ENCODE measurements around the gene BLVRB. TPM values are rescaled to one million over a fixed set of nuclear protein-coding genes. Genes with fewer than 3 reads are reported as not detected.
"Not testable (repeated sequence)": the region's sequence is repeated elsewhere in the genome, so short reads cannot be mapped to it uniquely, and the experiment has no call there.

The BLVRB gene
- total RNA-seq, 1 donor from 2014 or later = 57.4 TPM

DNA sequence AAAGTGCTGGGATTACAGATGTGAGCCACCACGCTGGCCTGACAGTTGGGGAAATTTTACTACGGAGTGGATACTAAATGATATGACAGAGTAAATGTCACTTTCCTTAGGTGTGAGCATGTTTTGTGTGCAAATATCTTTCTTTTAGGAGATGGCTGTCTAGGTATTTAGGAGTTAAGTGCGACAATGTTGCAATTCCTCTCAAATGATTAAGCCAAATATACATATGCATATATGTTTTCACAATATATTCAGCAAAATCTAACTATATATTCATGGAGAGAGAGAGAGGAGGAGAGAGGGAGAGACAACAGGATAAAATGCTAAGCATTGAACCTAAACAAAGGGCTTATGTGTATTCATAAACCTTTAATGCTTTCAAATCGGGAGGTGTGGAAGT, 16.0 kb downstream of the BLVRB start:
- DNase-seq = no peak

DNA sequence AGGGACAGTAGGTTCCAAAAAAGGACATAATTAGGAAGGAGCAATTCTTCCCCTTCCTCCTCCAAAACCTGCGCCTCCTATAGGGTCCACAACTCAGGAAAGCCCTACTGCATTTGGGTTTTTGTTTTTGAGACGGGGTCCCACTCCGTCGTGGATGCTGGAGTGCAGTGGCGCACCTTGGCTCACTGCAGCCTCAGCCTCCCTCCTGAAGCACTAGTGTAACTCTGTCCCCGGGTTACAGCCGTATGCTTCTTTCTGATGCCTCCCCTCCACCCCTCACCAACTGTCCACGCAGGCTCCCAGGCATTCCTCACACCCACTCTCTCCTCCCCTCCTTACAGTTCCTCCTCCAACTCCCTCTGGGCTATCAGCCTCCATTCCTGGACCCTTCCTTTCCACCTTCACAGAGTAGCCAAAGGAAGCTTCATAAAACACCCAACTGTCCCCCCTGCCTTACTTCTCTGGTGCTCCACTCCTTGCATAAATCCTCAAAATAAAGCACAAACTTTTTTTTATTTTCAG, 19.2 kb downstream of the BLVRB start:
- no peak for DNase-seq

DNA sequence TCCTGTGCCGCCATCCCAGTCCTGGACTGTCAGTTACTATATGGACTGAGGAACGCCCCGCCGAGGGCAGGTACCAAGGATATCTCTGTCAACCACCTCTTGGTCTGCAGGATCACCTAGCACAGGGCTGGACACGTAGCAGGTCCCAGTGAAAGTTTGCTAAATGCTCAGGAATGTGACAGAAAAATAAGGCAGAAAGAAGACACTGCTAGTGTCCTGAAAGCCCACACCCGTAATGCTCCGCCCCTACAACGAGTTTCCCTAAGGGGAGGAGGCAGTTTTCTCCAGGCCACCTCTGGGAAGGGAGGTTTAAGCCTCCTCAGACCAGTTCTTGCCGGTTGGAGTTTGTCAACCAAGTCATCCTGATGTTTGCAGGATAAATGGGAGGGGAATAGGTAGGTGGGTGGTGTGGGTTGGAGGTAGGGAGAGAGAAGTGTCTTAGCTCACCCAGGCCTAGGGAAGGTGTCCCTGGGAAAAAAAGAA, 19.7 kb downstream of the BLVRB start:
- DNase-seq = peak; percentile 57

DNA sequence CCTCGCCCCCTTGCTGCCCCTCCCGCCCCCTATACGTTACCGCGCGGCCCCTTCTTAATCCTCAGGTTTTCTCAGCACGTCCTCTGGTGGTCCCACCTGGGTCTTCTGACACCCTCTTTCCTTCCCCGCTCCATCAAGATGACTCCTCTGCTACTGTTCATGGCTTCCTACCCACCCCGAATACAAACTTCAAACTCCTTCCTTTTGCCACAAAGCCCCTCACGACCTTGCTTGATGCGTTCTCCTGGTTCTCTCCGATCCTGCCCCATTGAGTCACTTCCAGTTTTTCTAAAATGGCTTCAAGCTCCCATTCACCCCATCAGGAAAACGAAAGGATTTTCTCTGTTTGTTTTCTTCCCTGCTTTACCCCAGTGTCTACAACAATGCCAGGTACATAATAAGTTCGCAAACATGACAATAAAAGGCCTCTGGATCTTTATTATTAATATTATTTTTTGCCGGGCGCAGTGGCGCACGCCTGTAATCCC, 20.7 kb downstream of the BLVRB start:
- no peak for DNase-seq

DNA sequence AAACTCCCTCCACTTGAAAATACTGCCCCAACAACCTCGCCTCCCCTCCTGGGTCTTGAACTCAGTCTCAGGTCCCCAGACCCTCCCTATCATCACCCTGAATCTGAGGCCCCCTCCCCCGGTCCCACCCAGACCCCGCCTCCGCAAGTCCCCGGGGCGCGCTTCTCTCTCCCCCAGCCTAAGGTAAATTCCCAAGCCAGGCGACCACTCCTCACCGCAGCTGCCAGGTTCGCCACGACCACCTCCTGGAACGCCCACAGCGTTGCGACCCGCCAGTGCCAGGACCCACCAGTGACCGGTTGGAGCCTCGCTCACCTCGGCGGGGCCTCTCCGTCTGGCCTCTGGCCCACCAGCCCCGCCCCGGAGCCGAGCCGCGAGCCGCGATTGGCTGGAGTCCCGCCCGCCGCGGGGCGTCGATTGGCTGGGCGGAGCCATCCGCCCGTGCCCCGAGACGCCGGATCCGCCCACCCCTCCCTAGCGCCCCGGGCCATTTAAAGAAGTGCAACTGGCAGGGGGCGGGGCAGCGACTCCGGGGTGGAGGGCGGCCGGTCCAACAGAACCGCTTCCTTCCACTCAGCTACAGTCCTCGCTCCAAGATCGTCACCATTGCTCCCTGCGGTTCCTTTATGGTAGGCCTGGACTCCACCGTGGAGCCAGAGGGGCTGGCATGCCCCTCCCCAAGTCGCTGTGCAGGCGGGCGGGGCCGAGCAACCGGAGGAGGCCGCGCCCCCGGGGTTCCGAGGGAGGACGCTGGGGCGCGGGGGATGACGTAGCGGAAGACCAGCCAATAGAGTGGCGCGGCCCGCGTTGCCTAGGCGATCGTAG, 21.3 kb downstream of the BLVRB start, which contains the start of gene SERTAD3:
Gene SERTAD3, minus strand, starts transcription at position 336 of the 825 bp plus-strand sequence. CDS start 2,255 bp downstream, outside the sequence.
- peak; percentile 99 for DNase-seq

DNA sequence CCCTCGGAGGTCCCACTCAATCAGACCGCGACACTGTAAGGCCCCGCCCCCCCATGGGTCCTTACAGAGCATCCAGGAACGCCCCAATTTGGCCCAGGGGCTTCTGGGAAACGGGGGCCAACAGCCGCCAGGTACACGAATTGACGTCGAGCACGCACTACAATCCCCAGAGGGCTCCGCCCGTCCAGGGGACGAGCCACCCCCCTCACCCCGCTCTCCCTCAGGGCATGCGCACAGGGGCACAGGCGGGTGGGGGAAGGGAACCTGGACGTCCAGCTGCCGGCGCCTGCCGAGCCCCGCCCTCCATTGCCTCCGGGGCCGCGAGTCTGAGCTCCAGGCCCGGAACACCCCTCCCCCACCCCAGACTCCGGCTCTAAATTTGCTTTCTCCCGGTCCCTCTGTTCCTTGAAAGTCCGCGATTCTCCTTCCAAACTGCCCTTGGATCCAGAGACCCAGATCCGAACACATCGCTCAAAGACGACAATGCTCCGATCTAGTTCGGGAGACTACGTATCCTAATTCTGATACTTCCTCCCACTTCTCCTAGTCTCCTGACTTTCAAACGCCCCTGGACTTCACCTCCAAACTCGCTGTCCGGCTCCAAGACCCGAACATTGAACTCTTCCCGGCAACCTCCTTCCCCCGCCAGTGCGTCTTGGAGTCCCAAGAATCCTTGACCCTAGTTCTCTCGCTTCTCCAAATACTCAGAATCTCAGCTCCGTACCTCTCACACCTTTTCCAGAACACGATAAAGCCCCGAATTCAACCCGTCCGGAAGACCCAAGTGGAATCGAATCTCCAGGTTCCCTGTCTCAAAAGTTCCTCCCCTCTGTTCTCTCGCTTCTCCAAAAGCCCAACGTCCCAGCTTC, 22.2 kb downstream of the BLVRB start:
- DNase-seq = peak; percentile 100

DNA sequence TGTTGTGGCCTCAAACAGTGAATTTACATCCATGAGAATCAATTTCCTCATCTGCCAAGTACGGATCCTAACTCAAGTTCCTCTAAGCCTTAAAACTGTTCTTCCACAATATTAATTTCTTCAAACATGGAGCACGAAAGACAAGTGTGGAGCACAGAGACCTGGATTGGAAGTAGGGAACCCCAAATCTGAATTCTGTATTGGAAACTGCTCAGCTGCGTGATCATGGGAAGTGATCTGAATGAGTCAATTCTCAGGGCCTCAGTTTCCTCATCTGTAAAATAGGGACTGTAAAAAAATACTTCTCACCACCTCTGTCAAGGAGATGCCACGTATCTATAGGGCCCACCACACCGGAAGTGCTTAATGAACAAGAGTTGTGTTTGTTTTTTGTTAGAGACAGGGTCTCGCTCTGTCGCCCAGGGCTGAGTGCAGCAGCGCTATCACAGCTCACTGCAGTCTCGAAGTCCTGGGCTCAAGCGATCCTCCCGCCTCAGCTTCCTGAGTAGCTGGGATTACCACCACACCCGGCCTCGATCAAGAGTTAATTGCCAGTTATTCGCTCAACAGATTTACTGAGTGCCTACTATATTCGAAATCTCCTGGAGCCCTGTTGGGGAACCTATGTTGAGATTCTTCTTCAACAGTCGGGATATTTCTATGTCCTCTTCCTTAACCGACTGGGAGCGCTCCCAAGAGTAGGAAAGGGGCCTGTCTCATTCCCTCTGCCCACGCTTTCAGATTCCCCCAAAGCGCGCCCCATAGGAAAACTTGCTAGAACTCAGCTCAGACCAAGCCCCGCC, 23.0 kb downstream of the BLVRB start:
- no peak for DNase-seq

DNA sequence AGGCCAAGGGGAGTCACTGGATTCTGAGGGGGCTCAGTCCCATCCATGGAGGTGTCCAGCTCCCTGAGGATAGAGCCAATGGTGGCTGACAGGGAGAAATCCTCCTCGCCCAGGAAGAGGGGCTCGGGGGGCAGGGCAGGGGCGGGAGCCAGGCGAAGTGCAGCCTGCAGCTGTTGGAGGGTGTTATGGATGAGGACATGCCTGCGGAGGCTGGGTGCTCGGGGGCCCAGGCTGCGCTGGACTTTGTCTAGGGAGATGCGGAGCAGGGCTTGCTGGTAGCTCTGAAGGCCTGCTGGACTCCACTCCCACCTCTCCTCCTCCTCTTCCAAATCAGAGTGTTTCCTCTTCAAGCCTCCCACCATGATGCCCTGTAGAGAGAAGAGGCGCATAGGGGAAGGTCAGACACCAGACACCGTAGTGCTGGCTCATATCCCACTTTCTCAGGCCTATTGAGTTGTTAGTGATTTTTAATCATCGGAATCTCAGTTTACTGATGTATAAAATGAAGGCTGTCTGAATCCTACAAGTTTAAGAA, 23.8 kb downstream of the BLVRB start:
- no peak for DNase-seq

DNA sequence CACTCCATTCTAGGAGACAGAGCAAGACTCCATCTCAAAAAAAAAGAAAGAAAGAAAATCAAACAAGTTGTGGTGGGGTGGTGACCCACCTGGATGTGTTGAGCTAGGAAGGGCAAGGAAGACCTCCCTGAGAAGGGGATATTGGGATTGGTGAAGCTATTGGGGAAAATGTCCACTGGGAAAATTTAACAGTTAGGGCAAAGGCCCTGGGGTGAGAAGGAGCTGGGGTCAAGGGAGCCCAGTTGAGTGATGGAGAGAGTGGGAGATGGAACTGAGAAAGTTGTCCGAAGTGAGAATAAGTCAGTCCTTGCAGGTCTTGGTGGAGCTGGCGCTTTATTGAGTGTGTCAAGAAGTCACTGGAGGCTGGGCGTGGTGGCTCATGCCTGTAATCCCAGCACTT, 27.3 kb downstream of the BLVRB start:
- no peak for DNase-seq

DNA sequence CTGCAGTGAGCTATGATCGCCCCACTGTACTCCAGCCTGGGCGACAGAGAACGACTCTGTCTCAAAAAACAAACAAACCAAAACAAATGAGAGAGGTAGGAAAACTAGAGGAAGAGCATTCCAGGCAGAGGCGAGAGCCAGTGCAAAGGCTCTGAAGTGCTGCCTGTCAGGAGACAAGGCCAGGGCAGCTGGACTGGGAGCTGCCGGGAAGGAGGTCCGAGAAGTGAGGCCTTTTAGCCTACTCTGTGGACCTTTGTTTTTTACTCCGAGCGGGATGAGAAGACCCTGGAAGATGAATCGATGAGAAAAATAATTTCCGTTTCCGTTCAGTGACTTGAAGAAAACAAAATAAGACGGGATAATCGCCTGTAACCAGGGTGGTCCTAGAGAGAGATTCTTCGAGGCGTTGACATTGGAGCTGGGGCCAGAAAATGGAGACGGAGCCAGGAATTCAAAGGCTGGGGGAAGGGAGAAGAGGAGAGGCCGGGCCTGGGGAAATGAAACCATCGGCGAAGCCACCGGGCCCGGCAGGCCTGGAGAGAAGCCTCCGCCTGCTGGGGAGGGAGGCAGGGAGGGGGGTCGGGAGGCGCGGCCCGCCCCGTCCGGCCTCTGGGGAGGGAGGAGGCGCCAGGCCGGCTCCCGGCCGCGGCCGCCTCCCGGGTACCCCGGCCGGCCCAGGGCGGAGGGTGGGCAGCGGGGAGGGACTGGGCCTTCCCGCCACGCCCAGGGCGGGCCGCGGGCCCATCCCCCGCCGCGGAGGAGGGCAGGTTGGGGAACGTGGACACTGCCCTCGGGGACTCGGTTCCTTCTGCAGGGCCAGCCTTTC, 31.9 kb downstream of the BLVRB start:
- peak; percentile 97 for DNase-seq

DNA sequence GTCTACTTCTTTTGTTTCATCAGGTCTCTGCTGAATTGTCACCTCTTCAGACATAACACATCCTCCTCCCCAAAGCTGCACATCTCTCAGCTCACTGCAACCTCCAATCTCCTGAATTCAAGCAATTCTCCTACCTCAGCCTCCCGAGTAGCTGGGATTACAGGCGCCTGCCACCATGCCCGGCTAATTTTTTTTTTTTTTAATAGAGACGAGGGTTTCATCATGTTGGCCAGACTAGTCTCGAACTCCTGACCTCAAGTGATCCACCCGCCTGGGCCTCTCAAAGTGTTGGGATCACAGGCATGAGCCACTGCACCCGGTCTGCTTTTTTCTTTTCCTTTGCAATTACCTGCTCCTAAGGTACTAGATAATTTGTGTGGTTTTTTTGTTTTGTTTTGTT, 32.8 kb downstream of the BLVRB start:
- DNase-seq = not testable (repeated sequence)

DNA sequence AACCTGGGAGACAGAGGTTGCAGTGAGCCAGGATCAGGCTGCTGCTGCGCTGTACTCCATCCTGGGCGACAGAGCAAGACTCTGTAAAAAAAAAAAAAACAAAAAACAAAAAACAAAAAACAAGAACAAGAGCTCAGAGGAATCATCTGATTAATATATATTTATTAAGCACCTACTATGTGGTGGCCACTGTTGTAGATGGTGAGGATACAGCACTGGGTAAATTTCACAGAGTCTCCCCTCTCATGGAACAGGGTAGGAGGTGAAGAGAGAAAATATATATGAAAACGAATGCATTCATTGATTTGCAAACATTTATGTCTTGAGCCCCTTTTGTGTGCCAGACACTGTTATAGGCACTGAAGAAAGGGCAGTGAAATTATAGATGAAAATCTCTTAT, 33.8 kb downstream of the BLVRB start:
- no peak for DNase-seq

DNA sequence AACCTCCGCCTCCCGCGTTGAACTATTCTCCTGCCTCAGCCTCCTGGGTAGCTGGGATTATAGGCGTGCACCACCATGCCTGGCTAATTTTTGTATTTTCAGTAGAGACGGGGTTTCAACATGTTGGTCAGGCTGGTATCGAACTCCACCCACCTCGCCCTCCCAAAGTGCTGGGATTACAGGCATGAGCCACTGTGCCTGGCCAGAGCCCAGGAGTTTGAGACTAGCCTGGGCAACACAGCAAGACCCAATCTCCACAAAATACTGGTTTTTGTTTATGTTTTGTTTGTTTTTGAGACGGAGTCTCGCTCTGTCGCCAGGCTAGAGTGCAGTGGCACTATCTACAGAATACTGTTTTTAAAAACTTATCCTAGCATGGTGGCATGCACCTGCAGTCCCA, 35.3 kb downstream of the BLVRB start:
- not testable (repeated sequence) for DNase-seq

DNA sequence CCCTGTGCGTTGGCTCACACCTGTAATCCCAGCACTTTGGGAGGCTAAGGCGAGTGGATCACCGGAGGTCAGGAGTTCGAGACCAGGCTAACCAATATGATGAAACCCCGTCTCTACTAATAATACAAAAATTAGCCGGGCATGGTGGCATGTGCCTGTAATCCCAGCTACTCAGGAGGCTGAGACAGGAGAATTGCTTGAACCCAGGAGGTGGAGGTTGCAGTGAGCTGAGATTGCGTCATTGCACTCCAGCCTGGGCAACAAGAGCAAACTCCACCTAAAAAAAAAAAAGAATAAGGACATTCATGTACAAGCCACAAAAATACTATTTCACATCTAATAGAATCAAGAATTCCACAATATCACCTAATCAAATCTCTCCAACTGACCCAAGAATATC, 37.3 kb downstream of the BLVRB start:
- DNase-seq = not testable (repeated sequence)

DNA sequence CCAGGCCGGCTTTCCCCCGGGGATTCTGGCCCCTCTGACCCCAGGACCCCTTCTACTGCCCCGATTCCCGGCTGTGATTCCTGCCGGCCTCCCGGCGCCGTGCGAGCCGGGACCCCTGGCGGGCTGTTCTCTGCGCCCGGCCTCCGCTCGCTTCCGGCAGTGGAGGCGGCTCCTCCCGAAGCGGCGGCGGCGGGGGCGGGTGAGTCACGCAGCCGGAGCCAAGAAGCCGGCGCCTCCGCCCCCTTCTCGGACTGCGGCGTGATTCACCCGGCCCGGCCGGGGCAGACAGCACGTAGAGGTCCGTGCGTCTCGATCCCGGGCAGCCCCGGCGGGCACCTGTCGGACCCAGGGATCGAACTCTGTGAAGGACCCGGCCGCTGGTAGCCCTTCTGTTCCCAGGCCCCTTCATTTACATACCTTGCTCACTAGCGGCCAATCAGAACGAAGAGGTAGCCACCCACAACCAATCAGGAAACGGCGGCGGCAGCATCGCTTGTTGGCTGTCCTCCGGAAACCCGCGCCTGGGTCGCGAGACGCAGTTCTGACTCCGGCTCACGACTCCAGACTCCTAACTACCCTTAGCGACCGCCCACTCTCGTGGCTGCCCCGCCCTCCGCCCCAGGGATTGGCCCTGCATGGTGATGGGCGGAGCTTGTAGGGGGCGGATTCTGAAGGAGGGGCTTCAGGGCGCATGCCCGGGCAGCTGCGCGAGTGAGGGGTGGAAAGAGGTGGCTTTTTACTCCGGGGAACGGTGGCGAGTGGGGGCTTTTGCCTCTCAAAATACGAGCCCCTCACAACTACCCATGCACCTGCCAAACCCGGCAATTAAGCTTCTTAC, 39.9 kb downstream of the BLVRB start, which contains the start of gene SERTAD1:
Gene SERTAD1, minus strand, starts transcription at position 543 of the 838 bp plus-strand sequence. CDS start 2,446 bp downstream, outside the sequence.
- peak; percentile 100 for DNase-seq

DNA sequence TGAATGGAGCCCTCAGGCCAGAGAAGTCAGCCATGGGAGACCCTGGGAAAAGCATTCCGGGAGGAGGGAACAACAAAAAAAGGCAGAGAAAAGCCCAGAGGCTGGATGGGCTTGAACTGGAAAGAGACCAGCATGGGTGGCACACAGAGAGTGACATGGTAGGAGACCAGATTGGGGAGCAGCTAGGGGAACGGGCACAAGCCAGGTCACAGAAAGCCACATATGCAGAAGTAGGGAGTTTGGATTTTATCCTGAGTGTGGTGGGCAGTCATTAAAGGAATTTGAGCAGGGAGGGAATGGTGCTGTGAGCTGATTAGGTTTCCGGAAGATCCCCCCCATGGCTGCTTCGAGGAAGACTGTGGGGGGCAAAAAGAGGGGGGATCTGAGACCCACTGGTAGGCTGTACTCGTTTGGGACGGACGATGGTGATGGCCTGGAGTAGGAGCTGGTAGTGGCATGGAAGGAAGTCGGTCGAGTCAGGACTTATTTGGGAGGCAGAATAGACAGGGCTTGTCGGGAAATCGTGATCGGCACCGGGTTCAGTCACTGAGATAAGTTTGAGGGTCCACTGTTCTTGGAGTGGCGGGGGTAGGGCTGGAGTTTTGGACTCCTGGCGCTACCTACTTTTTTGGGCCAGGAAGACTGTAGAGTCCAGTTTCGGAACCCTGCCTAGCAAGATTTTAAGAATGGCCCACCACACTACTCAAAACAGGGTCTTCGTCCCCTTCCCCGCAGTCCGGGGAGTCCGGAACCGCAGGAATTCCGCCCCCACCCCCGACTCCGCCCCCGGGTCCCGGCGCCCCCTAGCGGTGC, 40.7 kb downstream of the BLVRB start:
- DNase-seq = peak; percentile 37

DNA sequence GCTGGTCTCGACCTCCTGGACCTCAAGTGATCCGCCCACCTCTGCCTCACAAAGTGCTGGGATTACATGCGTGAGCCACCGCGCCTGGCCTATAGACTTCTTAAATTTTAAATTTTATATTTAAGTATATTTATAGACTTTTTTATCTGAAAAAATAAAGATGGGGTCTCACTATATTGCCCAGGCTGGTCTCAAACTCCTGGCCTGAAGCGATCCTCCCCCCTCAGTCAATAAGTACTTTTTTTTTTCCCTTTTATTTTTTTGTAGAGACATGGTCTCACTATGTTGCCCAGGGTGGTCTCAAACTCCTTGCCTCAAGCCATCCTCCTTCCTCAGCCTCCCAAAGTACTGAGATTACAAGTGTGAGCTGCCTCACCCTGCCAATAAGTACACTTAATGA, 41.6 kb downstream of the BLVRB start:
- no peak for DNase-seq

DNA sequence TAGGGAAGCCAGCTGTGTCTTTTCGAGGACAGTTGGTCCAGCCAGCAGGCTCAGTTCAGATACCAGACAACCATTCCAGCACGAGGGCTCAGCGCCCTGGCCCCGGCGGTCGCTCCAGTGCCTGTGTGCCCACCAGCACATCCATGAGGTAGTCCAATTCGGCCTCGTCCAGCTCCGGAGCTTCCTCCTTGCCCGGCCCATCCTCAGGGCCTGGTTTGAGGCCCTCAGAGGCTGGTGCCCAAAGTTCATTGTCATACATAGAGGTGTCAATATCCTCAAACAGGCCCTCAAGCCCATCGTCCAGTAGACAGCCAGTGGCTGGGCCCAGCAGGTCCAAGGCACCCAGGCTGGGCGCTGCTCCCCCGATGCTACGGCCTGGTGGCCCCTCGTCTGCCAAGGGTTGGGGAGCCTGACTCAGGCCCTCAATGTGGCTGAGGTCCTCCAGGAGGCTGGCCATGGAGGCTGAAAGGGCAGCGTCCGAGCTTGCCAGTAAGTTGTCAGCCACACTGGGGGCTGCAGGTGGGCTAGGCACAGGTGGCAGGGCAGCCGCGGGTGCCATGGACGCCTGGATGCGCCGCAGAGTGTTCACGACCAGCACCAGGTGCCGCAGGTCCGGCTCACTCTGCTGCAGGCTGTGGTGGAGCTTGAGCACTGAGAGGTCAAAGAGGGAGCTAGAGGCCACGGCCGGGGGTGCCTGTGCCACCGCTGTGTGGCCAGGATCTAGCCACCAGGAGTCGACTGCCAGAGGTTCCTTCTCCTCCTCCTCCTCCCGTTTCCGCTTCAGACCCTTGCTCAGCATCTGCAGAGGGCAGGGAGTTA, 42.6 kb downstream of the BLVRB start:
- no peak for DNase-seq
